SK-N-SH treated with all-trans-retinoic acid at 6 μM for 48 hours (cell line): ENCODE measurements around the gene SPART.

Experiments
- ESRRG ChIP-seq: fragments of 250-450 bp; sonication (Bioruptor Pico); IDR thresholded peaks from 2 replicates; pipeline ENCODE4 v1.6.1; 2021; ENCODE audit warnings: mild to moderate bottlenecking
- GLIS3 ChIP-seq: fragments of 250-450 bp; sonication (Bioruptor Pico); IDR thresholded peaks from 2 replicates; pipeline ENCODE4 v1.5.0; 2020; ENCODE audit warnings: mild to moderate bottlenecking, moderate library complexity
- ISL1 ChIP-seq: fragments of 250-450 bp; sonication (Bioruptor Pico); IDR thresholded peaks from 2 replicates; pipeline ENCODE4 v2.1.2; 2022; ENCODE audit warnings: mild to moderate bottlenecking, moderate library complexity
- PPARA ChIP-seq: fragments of 250-450 bp; sonication (Bioruptor Pico); IDR thresholded peaks from 2 replicates; pipeline ENCODE4 v1.5.0; 2020; ENCODE audit warnings: mild to moderate bottlenecking, borderline replicate concordance
- SNAI2 ChIP-seq: fragments of 250-450 bp; sonication (Bioruptor Pico); IDR thresholded peaks from 2 replicates; pipeline ENCODE4 v1.5.0; 2020; ENCODE audit warnings: mild to moderate bottlenecking, moderate library complexity
- ZFP3 ChIP-seq: fragments of 250-450 bp; sonication (Bioruptor Pico); IDR thresholded peaks from 2 replicates; pipeline ENCODE4 v1.5.0; 2020; ENCODE audit warnings: mild to moderate bottlenecking, moderate library complexity
- TF ChIP-seq, protein P1 (sequence below): fragments of 250-450 bp; sonication (Bioruptor Pico); IDR thresholded peaks from 2 replicates; pipeline ENCODE4 v1.8.0; 2020; ENCODE audit warnings: mild to moderate bottlenecking, moderate library complexity, borderline replicate concordance
- TF ChIP-seq, protein P2 (sequence below): fragments of 250-450 bp; sonication (Bioruptor Pico); IDR thresholded peaks from 2 replicates; pipeline ENCODE4 v1.8.0; 2021; ENCODE audit warnings: low read depth, mild to moderate bottlenecking, moderate library complexity, borderline replicate concordance
- TF ChIP-seq, protein P3 (sequence below): fragments of 250-450 bp; sonication (Bioruptor Pico); IDR thresholded peaks from 2 replicates; pipeline ENCODE4 v1.5.0; 2020; ENCODE audit warnings: mild to moderate bottlenecking, moderate library complexity

DNA sequence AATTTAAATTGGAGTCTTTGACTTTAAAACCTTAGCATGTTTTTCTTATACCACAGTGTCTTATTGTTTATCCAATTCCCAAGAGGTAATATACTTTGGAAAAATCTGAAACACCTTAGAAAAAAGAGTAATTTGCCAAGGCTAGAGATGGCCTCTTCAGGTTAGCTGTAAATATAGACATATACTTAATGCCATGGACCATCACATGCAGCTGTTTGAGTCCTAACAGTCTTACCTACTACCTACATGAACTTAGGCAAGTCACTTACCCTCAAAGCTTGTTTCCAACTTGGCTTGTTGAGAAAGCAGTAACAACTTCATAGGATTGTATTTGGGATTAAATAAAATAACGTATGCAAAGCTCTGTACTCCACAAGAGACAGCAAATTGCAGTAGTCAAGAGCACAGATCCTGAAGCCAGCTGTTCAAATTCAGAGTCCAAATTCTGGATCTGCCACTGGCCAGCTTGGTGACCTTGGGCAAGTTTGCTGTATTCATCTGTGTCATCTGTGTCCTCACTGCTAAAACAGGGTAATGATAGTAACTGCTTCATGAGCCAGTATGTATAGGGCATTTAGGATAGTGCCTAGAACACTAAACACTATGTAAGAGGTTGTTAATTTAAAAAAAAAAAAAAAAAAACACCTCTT lies 13.2 kb upstream of the SPART start:
- TF ChIP-seq, protein P1, sequence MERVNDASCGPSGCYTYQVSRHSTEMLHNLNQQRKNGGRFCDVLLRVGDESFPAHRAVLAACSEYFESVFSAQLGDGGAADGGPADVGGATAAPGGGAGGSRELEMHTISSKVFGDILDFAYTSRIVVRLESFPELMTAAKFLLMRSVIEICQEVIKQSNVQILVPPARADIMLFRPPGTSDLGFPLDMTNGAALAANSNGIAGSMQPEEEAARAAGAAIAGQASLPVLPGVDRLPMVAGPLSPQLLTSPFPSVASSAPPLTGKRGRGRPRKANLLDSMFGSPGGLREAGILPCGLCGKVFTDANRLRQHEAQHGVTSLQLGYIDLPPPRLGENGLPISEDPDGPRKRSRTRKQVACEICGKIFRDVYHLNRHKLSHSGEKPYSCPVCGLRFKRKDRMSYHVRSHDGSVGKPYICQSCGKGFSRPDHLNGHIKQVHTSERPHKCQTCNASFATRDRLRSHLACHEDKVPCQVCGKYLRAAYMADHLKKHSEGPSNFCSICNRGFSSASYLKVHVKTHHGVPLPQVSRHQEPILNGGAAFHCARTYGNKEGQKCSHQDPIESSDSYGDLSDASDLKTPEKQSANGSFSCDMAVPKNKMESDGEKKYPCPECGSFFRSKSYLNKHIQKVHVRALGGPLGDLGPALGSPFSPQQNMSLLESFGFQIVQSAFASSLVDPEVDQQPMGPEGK (CRISPR knock-in tag): no peak
- TF ChIP-seq, protein P2, sequence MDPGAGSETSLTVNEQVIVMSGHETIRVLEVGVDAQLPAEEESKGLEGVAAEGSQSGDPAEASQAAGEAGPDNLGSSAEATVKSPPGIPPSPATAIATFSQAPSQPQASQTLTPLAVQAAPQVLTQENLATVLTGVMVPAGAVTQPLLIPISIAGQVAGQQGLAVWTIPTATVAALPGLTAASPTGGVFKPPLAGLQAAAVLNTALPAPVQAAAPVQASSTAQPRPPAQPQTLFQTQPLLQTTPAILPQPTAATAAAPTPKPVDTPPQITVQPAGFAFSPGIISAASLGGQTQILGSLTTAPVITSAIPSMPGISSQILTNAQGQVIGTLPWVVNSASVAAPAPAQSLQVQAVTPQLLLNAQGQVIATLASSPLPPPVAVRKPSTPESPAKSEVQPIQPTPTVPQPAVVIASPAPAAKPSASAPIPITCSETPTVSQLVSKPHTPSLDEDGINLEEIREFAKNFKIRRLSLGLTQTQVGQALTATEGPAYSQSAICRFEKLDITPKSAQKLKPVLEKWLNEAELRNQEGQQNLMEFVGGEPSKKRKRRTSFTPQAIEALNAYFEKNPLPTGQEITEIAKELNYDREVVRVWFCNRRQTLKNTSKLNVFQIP: no peak
- TF ChIP-seq SNAI2 (no peak), ESRRG (CRISPR knock-in tag) (no peak), GLIS3 (CRISPR knock-in tag) (no peak), ISL1 (CRISPR knock-in tag) (no peak), PPARA (CRISPR knock-in tag) (no peak), ZFP3 (no peak)
- TF ChIP-seq, protein P3, sequence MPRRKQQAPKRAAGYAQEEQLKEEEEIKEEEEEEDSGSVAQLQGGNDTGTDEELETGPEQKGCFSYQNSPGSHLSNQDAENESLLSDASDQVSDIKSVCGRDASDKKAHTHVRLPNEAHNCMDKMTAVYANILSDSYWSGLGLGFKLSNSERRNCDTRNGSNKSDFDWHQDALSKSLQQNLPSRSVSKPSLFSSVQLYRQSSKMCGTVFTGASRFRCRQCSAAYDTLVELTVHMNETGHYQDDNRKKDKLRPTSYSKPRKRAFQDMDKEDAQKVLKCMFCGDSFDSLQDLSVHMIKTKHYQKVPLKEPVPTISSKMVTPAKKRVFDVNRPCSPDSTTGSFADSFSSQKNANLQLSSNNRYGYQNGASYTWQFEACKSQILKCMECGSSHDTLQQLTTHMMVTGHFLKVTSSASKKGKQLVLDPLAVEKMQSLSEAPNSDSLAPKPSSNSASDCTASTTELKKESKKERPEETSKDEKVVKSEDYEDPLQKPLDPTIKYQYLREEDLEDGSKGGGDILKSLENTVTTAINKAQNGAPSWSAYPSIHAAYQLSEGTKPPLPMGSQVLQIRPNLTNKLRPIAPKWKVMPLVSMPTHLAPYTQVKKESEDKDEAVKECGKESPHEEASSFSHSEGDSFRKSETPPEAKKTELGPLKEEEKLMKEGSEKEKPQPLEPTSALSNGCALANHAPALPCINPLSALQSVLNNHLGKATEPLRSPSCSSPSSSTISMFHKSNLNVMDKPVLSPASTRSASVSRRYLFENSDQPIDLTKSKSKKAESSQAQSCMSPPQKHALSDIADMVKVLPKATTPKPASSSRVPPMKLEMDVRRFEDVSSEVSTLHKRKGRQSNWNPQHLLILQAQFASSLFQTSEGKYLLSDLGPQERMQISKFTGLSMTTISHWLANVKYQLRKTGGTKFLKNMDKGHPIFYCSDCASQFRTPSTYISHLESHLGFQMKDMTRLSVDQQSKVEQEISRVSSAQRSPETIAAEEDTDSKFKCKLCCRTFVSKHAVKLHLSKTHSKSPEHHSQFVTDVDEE (CRISPR knock-in tag): no peak
